K562 (cell line): ENCODE results near the gene YJEFN3. TPM values are rescaled to one million over a fixed set of nuclear protein-coding genes. Genes with fewer than 3 reads are reported as not detected.

Experiments used
- CBX2 ChIP-seq: fragments of 200-600 bp; sonication (generic); IDR thresholded peaks from one replicate; pipeline ENCODE4 v1.6.1; 2012; ENCODE audit warnings: mild to moderate bottlenecking, low read length, inconsistent platforms; ENCODE audit not compliant: insufficient read depth, poor library complexity, severe bottlenecking
- CREM ChIP-seq: IDR thresholded peaks from 2 replicates; pipeline ENCODE4 v1.6.1; 2014; ENCODE audit warnings: antibody characterized with exemption, low read depth
- CSDE1 ChIP-seq, 2 experiments: fragments of 450-650 bp; IDR thresholded peaks; 2 replicates each; pipeline ENCODE4 v1.6.1; 2016; ENCODE audit warnings: mild to moderate bottlenecking in 1 of 2
- DNMT1 ChIP-seq: fragments of 450-650 bp; IDR thresholded peaks from 2 replicates; pipeline ENCODE4 v1.6.1; 2016; ENCODE audit warnings: antibody characterized with exemption, mild to moderate bottlenecking
- FUS ChIP-seq: fragments of 200-400 bp; formaldehyde crosslinking; optimal IDR thresholded peaks from 2 replicates; pipeline ENCODE3; 2017; ENCODE audit warnings: low read depth, low read length
- GTF2F1 ChIP-seq: IDR thresholded peaks from 2 replicates; pipeline ENCODE4 v1.6.1; 2011; ENCODE audit warnings: low read depth, low read length, improper control_type of control experiment
- KLF13 ChIP-seq: fragments of 450-650 bp; IDR thresholded peaks from 2 replicates; pipeline ENCODE4 v1.6.1; 2016; ENCODE audit warnings: missing genetic modification characterization, low read depth, mild to moderate bottlenecking, missing compliant biosample characterization, moderate library complexity, borderline replicate concordance
- RAD21 ChIP-seq, 2 experiments: fragments of 250-450 bp in 1 of 2; fragments of 450-650 bp in 1 of 2; sonication (Bioruptor Pico) in 1 of 2; formaldehyde crosslinking in 1 of 2; IDR thresholded peaks in 1 of 2; conservative IDR thresholded peaks in 1 of 2; 2 replicates each; pipeline versions ENCODE4 v1.4.0 to v1.8.0; 2020 to 2022; ENCODE audit warnings: mild to moderate bottlenecking in 2 of 2, moderate library complexity in 1 of 2
- SREBF1 ChIP-seq: fragments of 150-350 bp; IDR thresholded peaks from 2 replicates; pipeline ENCODE4 v1.6.1; 2014; ENCODE audit warnings: antibody characterized with exemption, low read depth, low read length, borderline replicate concordance
- TRIM28 ChIP-seq: fragments of 450-650 bp; IDR thresholded peaks from 2 replicates; pipeline ENCODE4 v1.6.1; 2017
- ZFP36 ChIP-seq: fragments of 150-350 bp; IDR thresholded peaks from 2 replicates; pipeline ENCODE4 v1.6.1; 2018; ENCODE audit warnings: low read length, low read depth; ENCODE audit not compliant: partially characterized antibody
- ZNF146 ChIP-seq: IDR thresholded peaks from one replicate; pipeline ENCODE4 v1.6.1; 2018; ENCODE audit warnings: missing compliant biosample characterization; ENCODE audit not compliant: unreplicated experiment
- ZNF224 ChIP-seq: sonication (generic); formaldehyde crosslinking; IDR thresholded peaks from 2 replicates; pipeline ENCODE4 v1.8.0; 2022; ENCODE audit warnings: mild to moderate bottlenecking, missing genetic modification reagents
- ZNF253 ChIP-seq: fragments of 250-450 bp; sonication (Bioruptor Pico); conservative IDR thresholded peaks from 2 replicates; pipeline ENCODE4 v1.6.1; 2021; ENCODE audit warnings: mild to moderate bottlenecking
- ZNF699 ChIP-seq: fragments of 250-450 bp; sonication (Bioruptor Pico); IDR thresholded peaks from 2 replicates; pipeline ENCODE4 v1.8.0; 2021; ENCODE audit warnings: mild to moderate bottlenecking, moderate library complexity; ENCODE audit not compliant: insufficient replicate concordance
- ZNF764 ChIP-seq: fragments of 250-450 bp; sonication (Bioruptor Pico); IDR thresholded peaks from 2 replicates; pipeline ENCODE4 v1.4.0; 2020; ENCODE audit warnings: low read depth, mild to moderate bottlenecking, moderate library complexity
- ZNF79 ChIP-seq: fragments of 250-450 bp; sonication (Bioruptor Pico); IDR thresholded peaks from 2 replicates; pipeline ENCODE4 v1.4.0; 2020; ENCODE audit warnings: low read depth, mild to moderate bottlenecking, moderate library complexity
- polyA plus RNA-seq, 8 experiments: library from polyadenylated mRNA; depleted of rRNA in 4 of 8; stranded (reverse) in 5 of 8; unstranded in 3 of 8; fragments of >200 nt; fragmentation: Nextera tagmentation in 2 of 8; fragmentation: Illumina TruSeq in 1 of 8; extraction: Ambion mirVana in 2 of 8; extraction: Trizol in 1 of 8; gene quantifications; 2 replicates each; pipeline versions ENCODE4 v1.2.1 to v1.2.3, GENCODE V29; 2011 to 2014; ENCODE audit warnings: inconsistent platforms in 1 of 8, missing spikeins in 1 of 8
- total RNA-seq, 7 experiments: library from RNA; depleted of rRNA in 6 of 7; stranded (reverse); fragments of >200 nt in 6 of 7; fragmentation: Illumina TruSeq in 2 of 7; extraction: Trizol in 2 of 7; gene quantifications; 2 replicates each; pipeline versions ENCODE4 v1.2.1 to v1.2.3, GENCODE V29; 2011 to 2021; ENCODE audit warnings: low replicate concordance in 1 of 7
- TF ChIP-seq, protein P1 (sequence below), 2 experiments: IDR thresholded peaks; 2 replicates each; pipeline ENCODE4 v1.6.1; 2012; ENCODE audit warnings: improper control_type of control experiment in 2 of 2, low read depth in 2 of 2, low read length in 2 of 2, borderline replicate concordance in 1 of 2
- TF ChIP-seq, protein P2 (sequence below): fragments of 450-650 bp; formaldehyde crosslinking; IDR thresholded peaks from 2 replicates; pipeline ENCODE4 v1.4.0; 2022; ENCODE audit warnings: missing genetic modification characterization
- TF ChIP-seq, protein P3 (sequence below): fragments of 200-800 bp; sonication (Bioruptor generic); IDR thresholded peaks from 2 replicates; pipeline ENCODE4 v1.6.1; 2017; ENCODE audit warnings: missing genetic modification characterization, missing compliant biosample characterization
- TF ChIP-seq, protein P4 (sequence below), 2 experiments: fragments of 450-650 bp in 1 of 2; sonication (generic) in 1 of 2; formaldehyde crosslinking; conservative IDR thresholded peaks; 2 replicates each; pipeline versions ENCODE4 v1.4.0 to v1.8.1; 2020 to 2022; ENCODE audit warnings: mild to moderate bottlenecking in 1 of 2, missing genetic modification reagents in 1 of 2

The YJEFN3 gene
- total and polyA plus RNA-seq, 9 of the 15 experiments (the other 6 are each of a cell fraction or from before 2014, with no cell fraction given), result 0.04 to 5.8 (median 1.3) TPM; not detected in 1

DNA sequence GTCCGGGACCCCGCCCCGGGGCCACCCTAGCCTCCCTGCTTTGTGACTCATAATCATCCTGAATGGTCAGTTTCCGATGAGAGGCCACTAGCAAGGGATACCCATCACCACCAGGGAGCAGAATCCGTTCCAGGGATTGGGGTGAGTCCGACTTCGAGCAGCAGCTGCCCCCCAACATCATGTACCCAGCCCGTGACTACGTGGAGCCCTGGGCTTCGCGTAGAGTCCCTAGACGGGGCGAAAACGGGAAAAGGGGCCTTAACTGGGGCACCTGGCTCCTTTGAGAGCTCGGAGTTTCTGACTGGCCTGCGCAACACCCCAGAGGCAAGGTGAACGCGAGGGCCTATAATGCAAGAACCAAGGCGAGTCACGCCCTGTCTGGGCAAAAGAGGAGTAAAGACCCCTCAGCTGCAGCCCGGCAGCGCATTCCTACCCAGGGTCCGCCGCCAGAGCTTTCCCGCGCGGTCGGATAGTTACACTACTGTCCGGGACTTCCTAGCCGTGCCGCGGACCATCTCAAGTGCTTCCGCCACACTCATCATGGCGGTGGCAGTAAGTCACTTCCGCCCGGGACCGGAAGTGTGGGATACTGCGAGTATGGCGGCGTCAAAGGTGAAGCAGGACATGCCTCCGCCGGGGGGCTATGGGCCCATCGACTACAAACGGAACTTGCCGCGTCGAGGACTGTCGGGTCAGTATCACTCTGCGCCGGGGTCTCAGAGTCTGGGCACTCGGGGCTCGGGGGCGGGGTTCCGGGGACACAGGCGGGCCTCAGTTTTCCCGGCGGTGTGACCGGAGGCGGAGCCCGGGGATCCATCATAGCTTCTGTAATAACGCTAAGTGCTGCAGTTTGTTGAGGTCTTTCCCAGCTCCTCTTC, 12.8 kb upstream of the YJEFN3 start, which contains the start of gene NDUFA13 (continued):
- TF ChIP-seq ZNF253 (CRISPR knock-in tag), result no peak
- TF ChIP-seq TRIM28, result no peak
- TF ChIP-seq, protein P1, sequence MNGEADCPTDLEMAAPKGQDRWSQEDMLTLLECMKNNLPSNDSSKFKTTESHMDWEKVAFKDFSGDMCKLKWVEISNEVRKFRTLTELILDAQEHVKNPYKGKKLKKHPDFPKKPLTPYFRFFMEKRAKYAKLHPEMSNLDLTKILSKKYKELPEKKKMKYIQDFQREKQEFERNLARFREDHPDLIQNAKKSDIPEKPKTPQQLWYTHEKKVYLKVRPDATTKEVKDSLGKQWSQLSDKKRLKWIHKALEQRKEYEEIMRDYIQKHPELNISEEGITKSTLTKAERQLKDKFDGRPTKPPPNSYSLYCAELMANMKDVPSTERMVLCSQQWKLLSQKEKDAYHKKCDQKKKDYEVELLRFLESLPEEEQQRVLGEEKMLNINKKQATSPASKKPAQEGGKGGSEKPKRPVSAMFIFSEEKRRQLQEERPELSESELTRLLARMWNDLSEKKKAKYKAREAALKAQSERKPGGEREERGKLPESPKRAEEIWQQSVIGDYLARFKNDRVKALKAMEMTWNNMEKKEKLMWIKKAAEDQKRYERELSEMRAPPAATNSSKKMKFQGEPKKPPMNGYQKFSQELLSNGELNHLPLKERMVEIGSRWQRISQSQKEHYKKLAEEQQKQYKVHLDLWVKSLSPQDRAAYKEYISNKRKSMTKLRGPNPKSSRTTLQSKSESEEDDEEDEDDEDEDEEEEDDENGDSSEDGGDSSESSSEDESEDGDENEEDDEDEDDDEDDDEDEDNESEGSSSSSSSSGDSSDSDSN (IDR thresholded peaks at IDR 0.05; ENCODE audit: borderline replicate concordance in 1 of 2, low read depth in 2 of 2, low read length in 2 of 2), result 0 out of 4 replicates have a peak, but pooled peaks of 1 of the 2 experiments have one; percentile 37
- TF ChIP-seq, protein P2, sequence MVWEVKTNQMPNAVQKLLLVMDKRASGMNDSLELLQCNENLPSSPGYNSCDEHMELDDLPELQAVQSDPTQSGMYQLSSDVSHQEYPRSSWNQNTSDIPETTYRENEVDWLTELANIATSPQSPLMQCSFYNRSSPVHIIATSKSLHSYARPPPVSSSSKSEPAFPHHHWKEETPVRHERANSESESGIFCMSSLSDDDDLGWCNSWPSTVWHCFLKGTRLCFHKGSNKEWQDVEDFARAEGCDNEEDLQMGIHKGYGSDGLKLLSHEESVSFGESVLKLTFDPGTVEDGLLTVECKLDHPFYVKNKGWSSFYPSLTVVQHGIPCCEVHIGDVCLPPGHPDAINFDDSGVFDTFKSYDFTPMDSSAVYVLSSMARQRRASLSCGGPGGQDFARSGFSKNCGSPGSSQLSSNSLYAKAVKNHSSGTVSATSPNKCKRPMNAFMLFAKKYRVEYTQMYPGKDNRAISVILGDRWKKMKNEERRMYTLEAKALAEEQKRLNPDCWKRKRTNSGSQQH (CRISPR knock-in tag), result no peak
- TF ChIP-seq DNMT1, result no peak
- TF ChIP-seq, protein P3, sequence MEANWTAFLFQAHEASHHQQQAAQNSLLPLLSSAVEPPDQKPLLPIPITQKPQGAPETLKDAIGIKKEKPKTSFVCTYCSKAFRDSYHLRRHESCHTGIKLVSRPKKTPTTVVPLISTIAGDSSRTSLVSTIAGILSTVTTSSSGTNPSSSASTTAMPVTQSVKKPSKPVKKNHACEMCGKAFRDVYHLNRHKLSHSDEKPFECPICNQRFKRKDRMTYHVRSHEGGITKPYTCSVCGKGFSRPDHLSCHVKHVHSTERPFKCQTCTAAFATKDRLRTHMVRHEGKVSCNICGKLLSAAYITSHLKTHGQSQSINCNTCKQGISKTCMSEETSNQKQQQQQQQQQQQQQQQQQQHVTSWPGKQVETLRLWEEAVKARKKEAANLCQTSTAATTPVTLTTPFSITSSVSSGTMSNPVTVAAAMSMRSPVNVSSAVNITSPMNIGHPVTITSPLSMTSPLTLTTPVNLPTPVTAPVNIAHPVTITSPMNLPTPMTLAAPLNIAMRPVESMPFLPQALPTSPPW (CRISPR knock-in tag), result peak; percentile 81
- 0 out of 4 replicates have a peak, but pooled peaks of 1 of the 2 experiments have one; percentile 65 for TF ChIP-seq CSDE1 (IDR thresholded peaks at IDR 0.05)
- TF ChIP-seq, protein P4, sequence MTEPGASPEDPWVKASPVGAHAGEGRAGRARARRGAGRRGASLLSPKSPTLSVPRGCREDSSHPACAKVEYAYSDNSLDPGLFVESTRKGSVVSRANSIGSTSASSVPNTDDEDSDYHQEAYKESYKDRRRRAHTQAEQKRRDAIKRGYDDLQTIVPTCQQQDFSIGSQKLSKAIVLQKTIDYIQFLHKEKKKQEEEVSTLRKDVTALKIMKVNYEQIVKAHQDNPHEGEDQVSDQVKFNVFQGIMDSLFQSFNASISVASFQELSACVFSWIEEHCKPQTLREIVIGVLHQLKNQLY (CRISPR knock-in tag; conservative IDR thresholded peaks at IDR 0.05), result no peak
- no peak for TF ChIP-seq KLF13 (tag)
- TF ChIP-seq ZNF79 (CRISPR knock-in tag), result no peak
- TF ChIP-seq CREM, result peak; percentile 93
- no peak for TF ChIP-seq ZNF146 (CRISPR knock-in tag)
- no peak for TF ChIP-seq RAD21 (CRISPR knock-in tag; conservative IDR thresholded peaks at IDR 0.05 in 1 of 2, IDR thresholded peaks at IDR 0.05 in 1 of 2)
- no peak for TF ChIP-seq ZNF224
- TF ChIP-seq ZNF699 (CRISPR knock-in tag), result no peak
- TF ChIP-seq SREBF1, result no peak
- TF ChIP-seq CBX2, result no peak
- no peak for TF ChIP-seq ZNF764 (CRISPR knock-in tag)
- no peak for TF ChIP-seq GTF2F1
- TF ChIP-seq ZFP36, result no peak
- no peak for TF ChIP-seq FUS
